ENCODE results near the gene PBX1. TPM values are rescaled to one million over a fixed set of nuclear protein-coding genes. Genes with fewer than 3 reads are reported as not detected.
"Not testable (repeated sequence)": the region's sequence is repeated elsewhere in the genome, so short reads cannot be mapped to it uniquely, and the experiment has no call there.

The PBX1 gene
- total and polyA plus RNA-seq, 12 donors, result 13.3 to 91.8 (median 62.7) TPM

- no peaks in the 10 kb centered on the region for H3K36me3 ChIP-seq
- ATAC-seq (no peak), DNase-seq (no peak)
- H3K9me3 ChIP-seq, result no peaks in the 10 kb centered on the region
- no peaks in the 10 kb centered on the region for H3K27me3 ChIP-seq
- no peak overlapping the region for H3K4me3 ChIP-seq
- intact Hi-C loops (cut with DNase I), result no loop called here
- TF ChIP-seq CTCF (IDR thresholded peaks at IDR 0.05), result no peak
- no peak overlapping the region for H3K27ac ChIP-seq
- peaks cover 0 to 17% (median 9%) of the 10 kb centered on the region in 9 donors for H3K4me1 ChIP-seq
- WGBS, 2 donors, result 76 to 92% methylated on average over 4 of the region's 4 CpGs
These were observed 39.6 kb upstream of the PBX1 start for GRCh38 chr1:164519426-164519825.

GRCh38 chr1:164524810-164525209, 34.2 kb upstream of the PBX1 start:
- Histone ChIP-seq H3K4me1 (no peaks in the 10 kb centered on the region), H3K27me3 (no peaks in the 10 kb centered on the region), H3K36me3 (no peaks in the 10 kb centered on the region), H3K27ac (no peak overlapping the region), H3K9me3 (peaks cover 0 to 26% (median 11%) of the 10 kb centered on the region in 11 donors), H3K4me3 (no peak overlapping the region)
- DNase-seq (no peak), ATAC-seq (no peak)
- 75 to 84% methylated on average over 2 of the region's 2 CpGs for WGBS, 2 donors
- intact Hi-C loops (cut with DNase I), result no loop called here
- TF ChIP-seq CTCF (IDR thresholded peaks at IDR 0.05), result no peak

DNA sequence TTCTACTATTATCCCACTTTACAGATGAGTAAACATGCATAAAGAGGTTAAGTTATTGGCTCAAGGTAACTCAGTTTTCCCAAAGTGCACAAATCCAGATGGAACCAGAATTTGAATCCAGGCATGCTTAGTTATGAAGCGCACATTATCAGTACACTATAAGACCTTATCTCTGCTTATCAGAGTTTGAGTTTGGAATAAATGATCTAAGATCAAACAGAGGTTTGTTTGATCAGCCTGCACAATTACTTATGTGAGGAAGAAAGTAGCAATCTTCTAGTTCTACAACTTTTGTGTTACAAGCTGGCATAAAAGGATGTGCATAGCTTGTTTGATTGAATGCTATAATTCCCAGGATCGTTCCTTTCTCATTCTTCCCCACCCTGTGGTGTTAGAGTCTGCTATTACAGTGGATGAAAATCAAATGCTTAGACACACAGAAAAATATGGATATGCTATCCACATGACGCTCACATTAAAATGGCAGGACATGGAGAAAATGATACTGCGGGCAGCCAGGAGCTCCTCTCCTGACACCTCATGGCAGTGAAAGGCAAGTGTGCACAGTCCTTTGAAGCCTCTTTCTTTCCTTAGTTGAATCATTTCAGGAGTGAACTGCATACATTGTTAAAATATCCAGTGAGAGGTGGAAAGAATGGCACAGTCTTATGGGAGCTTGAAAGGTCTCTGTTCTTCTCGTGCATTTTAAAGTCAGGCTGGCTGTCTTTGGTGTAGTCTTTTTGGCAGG, 23.9 kb upstream of the PBX1 start:
- H3K27ac ChIP-seq, result no peak overlapping the region
- DNase-seq (no peak), ATAC-seq (peak in 1 of 8 donors; percentile 60)
- peaks cover 0 to 8% (median 0%) of the 10 kb centered on the region in 9 donors for H3K4me1 ChIP-seq
- no peaks in the 10 kb centered on the region for H3K9me3 ChIP-seq
- intact Hi-C loops (cut with DNase I), result no loop called here
- no peak overlapping the region for H3K4me3 ChIP-seq
- no peaks in the 10 kb centered on the region for H3K27me3 ChIP-seq
- 69 to 73% methylated on average over 5 of the region's 5 CpGs for WGBS, 2 donors
- H3K36me3 ChIP-seq, result no peaks in the 10 kb centered on the region
- peak in 6 of 9 donors; percentile 12 to 45 (median 38) for TF ChIP-seq CTCF (IDR thresholded peaks at IDR 0.05)

GRCh38 chr1:164552463-164552988, 6.5 kb upstream of the PBX1 start:
- H3K27me3 ChIP-seq, H3K27ac ChIP-seq, H3K36me3 ChIP-seq, H3K4me3 ChIP-seq, ATAC-seq, H3K4me1 ChIP-seq, DNase-seq: not testable (repeated sequence)
- peaks cover 0 to 16% (median 7%) of the 10 kb centered on the region in 11 donors for H3K9me3 ChIP-seq
- intact Hi-C loops (cut with DNase I), result loop anchor here in 2 of 10 donors (10.0 kb wide), 3 partner anchors 108 to 362 kb away; no protein-coding TSS in a partner anchor
- WGBS, 2 donors, result 95% methylated on average over 8 of the region's 8 CpGs

DNA sequence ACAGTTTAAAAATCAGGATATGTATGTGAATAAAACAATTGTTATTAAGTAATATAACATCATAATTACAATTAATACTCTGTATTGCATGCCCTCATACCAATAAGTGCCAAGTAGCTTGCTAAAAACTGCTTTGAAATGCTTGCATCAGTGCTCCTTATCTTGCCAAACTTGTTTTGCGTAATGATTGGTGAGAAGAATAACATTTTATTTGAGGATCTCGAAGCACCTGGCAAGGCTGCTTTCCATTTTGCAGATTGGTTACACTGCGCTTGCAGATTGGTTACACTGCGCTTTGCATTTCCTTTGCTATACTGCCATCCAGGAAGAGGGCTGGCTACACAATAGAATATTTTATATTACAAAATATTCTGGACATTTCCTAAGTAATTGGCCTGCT, 1.7 kb upstream of the PBX1 start:
- Histone ChIP-seq H3K27ac (peak overlapping the region in 2 of 10 donors; percentile 61 to 91), H3K36me3 (no peaks in the 10 kb centered on the region), H3K9me3 (peaks cover 0 to 8% (median 4%) of the 10 kb centered on the region in 11 donors), H3K4me3 (no peak overlapping the region), H3K4me1 (peaks cover 0 to 12% (median 7%) of the 10 kb centered on the region in 9 donors), H3K27me3 (peaks cover 0 to 15% (median 0%) of the 10 kb centered on the region in 7 donors)
- DNase-seq, result no peak
- 74 to 79% methylated on average over 4 of the region's 4 CpGs for WGBS, 2 donors
- TF ChIP-seq CTCF (IDR thresholded peaks at IDR 0.05), result no peak
- no peak for ATAC-seq
- intact Hi-C loops (cut with DNase I), result loop anchor here in 3 of 10 donors (5.0 to 10.0 kb wide), 5 partner anchors 50 to 358 kb away; no protein-coding TSS in a partner anchor

Data from heart right ventricle (tissue), 16 donors.